Neural cell (in vitro differentiated cells): ENCODE measurements around the gene RBMS2. TPM values are rescaled to one million over a fixed set of nuclear protein-coding genes. Genes with fewer than 3 reads are reported as not detected.

Source experiments
- H2AFZ ChIP-seq: fragments of 200-600, 300-800 bp; sonication (generic), shearing (Covaris generic); 2 replicates; pipeline ENCODE4 v1.6.0; 2014; ENCODE audit warnings: low read depth, mild to moderate bottlenecking, antibody characterized with exemption, low read length, moderate library complexity
- H3F3A ChIP-seq: fragments of 200-600 bp; shearing (Covaris generic); 2 replicates; pipeline ENCODE4 v1.6.1; 2016; ENCODE audit warnings: mild to moderate bottlenecking, moderate library complexity, mixed read lengths, antibody characterized with exemption, low read length; ENCODE audit not compliant: insufficient read depth, poor library complexity, severe bottlenecking
- H3K27ac ChIP-seq: fragments of 200-600, 300-800 bp; sonication (generic), shearing (Covaris generic); 2 replicates; pipeline ENCODE4 v1.5.1; 2014; ENCODE audit warnings: mild to moderate bottlenecking, low read length, moderate library complexity
- H3K27me3 ChIP-seq: fragments of 300-800, 200-600 bp; sonication (generic), shearing (Covaris generic); 2 replicates; pipeline ENCODE4 v1.6.0; 2014; ENCODE audit warnings: mild to moderate bottlenecking, low read depth, low read length, moderate library complexity; ENCODE audit not compliant: insufficient read depth
- H3K36me3 ChIP-seq: fragments of 300-800, 200-600 bp; sonication (generic), shearing (Covaris generic); 2 replicates; pipeline ENCODE4 v1.5.1; 2014; ENCODE audit warnings: mild to moderate bottlenecking, antibody characterized with exemption, low read length, moderate library complexity; ENCODE audit not compliant: insufficient read depth
- H3K4me2 ChIP-seq: fragments of 300-800, 200-600 bp; sonication (generic), shearing (Covaris generic); 2 replicates; pipeline ENCODE4 v1.6.0; 2014; ENCODE audit warnings: mild to moderate bottlenecking, low read length
- H3K4me3 ChIP-seq: fragments of 300-800, 200-600 bp; sonication (generic), shearing (Covaris generic); 2 replicates; pipeline ENCODE4 v1.5.1; 2014; ENCODE audit warnings: mild to moderate bottlenecking, low read length, moderate library complexity
- H3K79me2 ChIP-seq: fragments of 200-600 bp; shearing (Covaris generic); replicated peaks from 2 replicates; pipeline ENCODE4 v1.6.0; 2014; ENCODE audit warnings: mild to moderate bottlenecking, low read length, moderate library complexity; ENCODE audit not compliant: insufficient read depth
- H3K9ac ChIP-seq: fragments of 300-800, 200-600 bp; sonication (generic), shearing (Covaris generic); 2 replicates; pipeline ENCODE4 v1.6.1; 2016; ENCODE audit warnings: mild to moderate bottlenecking, low read length, mixed read lengths
- H3K9me2 ChIP-seq: fragments of 200-600 bp; shearing (Covaris generic); 2 replicates; pipeline ENCODE4 v1.6.1; 2016; ENCODE audit warnings: mild to moderate bottlenecking, low read length, mixed read lengths; ENCODE audit not compliant: insufficient read depth
- H3K9me3 ChIP-seq: fragments of 200-600, 300-800 bp; sonication (generic), shearing (Covaris generic); 2 replicates; pipeline ENCODE4 v1.6.1; 2016; ENCODE audit warnings: mild to moderate bottlenecking, mixed run types, low read length, moderate library complexity, mixed read lengths
- H4K20me1 ChIP-seq: fragments of 200-600 bp; shearing (Covaris generic); 2 replicates; pipeline ENCODE4 v1.6.1; 2016; ENCODE audit warnings: mild to moderate bottlenecking, mixed run types; ENCODE audit not compliant: insufficient read depth
- CTCF ChIP-seq: fragments of 450-650 bp; IDR thresholded peaks from 2 replicates; pipeline ENCODE4 v1.5.1; 2014; ENCODE audit warnings: antibody characterized with exemption, mild to moderate bottlenecking, moderate library complexity; ENCODE audit not compliant: poor library complexity, severe bottlenecking
- EP300 ChIP-seq: fragments of 450-650 bp; conservative IDR thresholded peaks from 2 replicates; pipeline ENCODE4 v1.6.1; 2014; ENCODE audit warnings: antibody characterized with exemption, mild to moderate bottlenecking, moderate library complexity; ENCODE audit not compliant: poor library complexity, severe bottlenecking
- EZH2 ChIP-seq: fragments of 200-600, 300-800 bp; shearing (Covaris generic), sonication (generic); IDR thresholded peaks from 2 replicates; pipeline ENCODE4 v1.6.1; 2014; ENCODE audit warnings: antibody characterized with exemption, low read length, borderline replicate concordance, mild to moderate bottlenecking; ENCODE audit not compliant: insufficient read depth, poor library complexity, severe bottlenecking
- MXI1 ChIP-seq: fragments of 450-650 bp; conservative IDR thresholded peaks from 2 replicates; pipeline ENCODE4 v1.6.1; 2014; ENCODE audit warnings: antibody characterized with exemption, mild to moderate bottlenecking; ENCODE audit not compliant: poor library complexity, severe bottlenecking
- POLR2AphosphoS5 ChIP-seq: IDR thresholded peaks from 2 replicates; pipeline ENCODE4 v1.6.1; 2012
- RAD21 ChIP-seq: fragments of 450-650 bp; conservative IDR thresholded peaks from 2 replicates; pipeline ENCODE4 v1.6.1; 2014; ENCODE audit warnings: antibody characterized with exemption, mild to moderate bottlenecking, moderate library complexity
- REST ChIP-seq: IDR thresholded peaks from 2 replicates; pipeline ENCODE4 v1.6.1; 2012; ENCODE audit warnings: borderline replicate concordance
- SMC3 ChIP-seq: fragments of 450-650 bp; conservative IDR thresholded peaks from 2 replicates; pipeline ENCODE4 v1.6.1; 2014; ENCODE audit warnings: antibody characterized with exemption, mild to moderate bottlenecking, moderate library complexity; ENCODE audit not compliant: poor library complexity
- TAF1 ChIP-seq: IDR thresholded peaks from 2 replicates; pipeline ENCODE4 v1.6.1; 2012; ENCODE audit warnings: low read depth
- polyA plus RNA-seq: library from polyadenylated mRNA; depleted of rRNA; stranded (reverse); fragments of >200 nt; gene quantifications from 2 replicates; pipeline ENCODE4 v1.2.3, GENCODE V29; 2014

RBMS2 gene
- polyA plus RNA-seq, 1 donor from 2014 or later, result 2.4 TPM

GRCh38 chr12:56591126-56591525 is 69.5 kb downstream of the RBMS2 start:
- Histone ChIP-seq H3K36me3 (no peaks in the 10 kb centered on the region), H3F3A (no peaks in the 10 kb centered on the region), H3K79me2 (no peaks in the 10 kb centered on the region), H3K4me3 (no peak overlapping the region), H3K9ac (no peak overlapping the region), H2AFZ (no peak overlapping the region), H3K4me2 (no peak overlapping the region), H3K9me3 (no peaks in the 10 kb centered on the region), H3K9me2 (no peaks in the 10 kb centered on the region), H3K27ac (no peak overlapping the region), H3K27me3 (no peaks in the 10 kb centered on the region), H4K20me1 (no peaks in the 10 kb centered on the region)
- TF ChIP-seq CTCF (no peak), RAD21 (no peak), EZH2 (no peak), EP300 (no peak)

- H3K9me3 ChIP-seq, result no peaks in the 10 kb centered on the region
- H3F3A ChIP-seq, result no peaks in the 10 kb centered on the region
- no peaks in the 10 kb centered on the region for H3K27me3 ChIP-seq
- TF ChIP-seq EP300 (no peak), EZH2 (no peak), TAF1 (no peak), REST (no peak), MXI1 (no peak), CTCF (no peak), RAD21 (no peak), SMC3 (no peak), POLR2AphosphoS5 (no peak)
- no peak overlapping the region for H2AFZ ChIP-seq
- H3K27ac ChIP-seq, result no peak overlapping the region
- no peak overlapping the region for H3K9ac ChIP-seq
- H3K4me3 ChIP-seq, result no peak overlapping the region
- H3K4me2 ChIP-seq, result no peak overlapping the region
- H3K9me2 ChIP-seq, result no peaks in the 10 kb centered on the region
- no peaks in the 10 kb centered on the region for H3K79me2 ChIP-seq
- H3K36me3 ChIP-seq, result no peaks in the 10 kb centered on the region
- H4K20me1 ChIP-seq, result no peaks in the 10 kb centered on the region
These were observed 70.3 kb downstream of the RBMS2 start for GRCh38 chr12:56591961-56592360.
